ENCODE measurements around the gene RHAG. TPM values are rescaled to one million over a fixed set of nuclear protein-coding genes. Genes with fewer than 3 reads are reported as not detected.

Gene RHAG
- total RNA-seq, 1 donor from 2014 or later: not detected

- TF ChIP-seq, protein P1, sequence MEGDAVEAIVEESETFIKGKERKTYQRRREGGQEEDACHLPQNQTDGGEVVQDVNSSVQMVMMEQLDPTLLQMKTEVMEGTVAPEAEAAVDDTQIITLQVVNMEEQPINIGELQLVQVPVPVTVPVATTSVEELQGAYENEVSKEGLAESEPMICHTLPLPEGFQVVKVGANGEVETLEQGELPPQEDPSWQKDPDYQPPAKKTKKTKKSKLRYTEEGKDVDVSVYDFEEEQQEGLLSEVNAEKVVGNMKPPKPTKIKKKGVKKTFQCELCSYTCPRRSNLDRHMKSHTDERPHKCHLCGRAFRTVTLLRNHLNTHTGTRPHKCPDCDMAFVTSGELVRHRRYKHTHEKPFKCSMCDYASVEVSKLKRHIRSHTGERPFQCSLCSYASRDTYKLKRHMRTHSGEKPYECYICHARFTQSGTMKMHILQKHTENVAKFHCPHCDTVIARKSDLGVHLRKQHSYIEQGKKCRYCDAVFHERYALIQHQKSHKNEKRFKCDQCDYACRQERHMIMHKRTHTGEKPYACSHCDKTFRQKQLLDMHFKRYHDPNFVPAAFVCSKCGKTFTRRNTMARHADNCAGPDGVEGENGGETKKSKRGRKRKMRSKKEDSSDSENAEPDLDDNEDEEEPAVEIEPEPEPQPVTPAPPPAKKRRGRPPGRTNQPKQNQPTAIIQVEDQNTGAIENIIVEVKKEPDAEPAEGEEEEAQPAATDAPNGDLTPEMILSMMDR (IDR thresholded peaks at IDR 0.05; ENCODE audit: unreplicated experiment): no peak
- Mint-ChIP-seq H3K27me3 (no peaks in the 10 kb centered on the region), H3K4me1 (ENCODE audit: low read depth) (no peaks in the 10 kb centered on the region), H3K9me3 (ENCODE audit: low read depth) (no peaks in the 10 kb centered on the region), H3K27ac (no peak overlapping the region), H3K4me3 (ENCODE audit: low read depth) (no peak overlapping the region), H3K36me3 (ENCODE audit: insufficient read depth) (no peaks in the 10 kb centered on the region)
- no peak for DNase-seq (ENCODE audit: low spot score, unreplicated experiment)
Measured at GRCh38 chr6:49576618-49577017, 60.0 kb downstream of the RHAG start.

DNA sequence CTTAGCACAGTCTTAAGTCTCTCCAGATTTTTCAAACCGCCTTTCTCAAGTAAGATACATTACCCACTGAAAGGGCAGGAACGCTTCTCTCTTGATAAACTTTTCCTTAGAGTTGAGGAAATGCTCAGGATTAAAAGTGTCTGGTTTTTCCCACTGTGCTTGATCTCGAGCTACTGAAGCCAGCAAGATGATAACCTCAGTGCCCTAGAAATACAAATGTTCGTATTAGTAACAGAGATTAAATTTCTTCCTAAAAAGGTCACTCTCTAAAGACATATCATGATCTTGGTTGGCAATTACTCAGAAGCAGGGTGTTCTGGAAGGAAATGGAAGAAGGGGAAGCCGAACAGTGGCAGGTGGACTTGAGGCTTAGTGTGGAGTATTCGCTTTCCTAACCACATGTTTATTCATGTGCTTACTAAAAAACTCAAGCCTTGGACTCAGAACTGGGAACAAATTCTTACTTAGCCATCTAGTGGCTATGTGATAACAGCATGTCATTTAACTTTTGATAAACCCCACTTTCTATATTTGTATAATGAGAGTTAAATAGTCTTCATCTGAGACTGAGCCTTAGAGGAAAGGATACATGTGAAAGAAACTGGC is 66.1 kb downstream of the RHAG start:
- Mint-ChIP-seq H3K27me3 (no peaks in the 10 kb centered on the region), H3K4me1 (ENCODE audit: low read depth) (peaks cover 20% of the 10 kb centered on the region), H3K27ac (no peak overlapping the region), H3K36me3 (ENCODE audit: insufficient read depth) (no peaks in the 10 kb centered on the region), H3K9me3 (ENCODE audit: low read depth) (no peaks in the 10 kb centered on the region), H3K4me3 (ENCODE audit: low read depth) (no peak overlapping the region)
- TF ChIP-seq, protein P1 (IDR thresholded peaks at IDR 0.05; ENCODE audit: unreplicated experiment): no peak
- no peak for DNase-seq (ENCODE audit: low spot score, unreplicated experiment)

DNA sequence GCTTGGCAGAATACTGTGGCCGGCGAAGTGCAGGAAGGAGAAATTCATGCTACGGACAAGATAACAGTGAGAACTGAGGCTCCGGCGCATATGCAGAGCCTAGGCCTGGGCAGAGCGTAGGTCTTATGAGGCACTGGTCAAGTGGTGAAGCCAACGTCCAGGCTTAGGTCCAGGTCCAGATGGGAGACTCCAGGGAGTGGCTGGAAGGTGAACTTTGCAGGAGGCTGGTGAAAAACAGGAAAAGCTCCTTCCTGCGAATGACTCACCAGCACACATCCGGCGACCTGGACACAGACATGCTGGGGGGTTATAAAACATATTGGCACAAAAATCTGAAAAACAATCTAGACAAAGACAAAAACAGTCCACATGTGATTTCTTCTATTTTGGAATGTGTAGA is 70.8 kb downstream of the RHAG start:
- H3K27me3 Mint-ChIP-seq: no peaks in the 10 kb centered on the region

DNA sequence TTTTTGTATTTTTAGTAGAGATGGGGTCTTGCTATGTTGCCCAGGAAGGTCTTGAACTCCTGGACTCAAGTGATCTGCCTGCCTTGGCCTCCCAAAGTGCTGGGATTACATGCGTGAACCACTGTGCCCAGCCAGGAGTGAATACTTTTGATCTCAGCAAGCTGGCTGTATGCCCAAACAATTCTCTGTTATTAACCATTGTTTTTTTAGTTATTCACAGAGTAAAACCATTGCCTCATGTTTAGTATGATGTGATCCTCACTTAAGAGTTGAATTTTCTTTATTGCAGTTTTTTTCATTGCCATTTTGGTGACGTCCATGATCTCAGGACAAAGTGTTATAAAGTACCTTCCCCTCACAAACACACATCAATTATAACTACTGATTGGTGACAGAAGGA is 71.4 kb downstream of the RHAG start:
- no peak for DNase-seq (ENCODE audit: low spot score, unreplicated experiment)
- no peak overlapping the region for H3K27ac Mint-ChIP-seq
- peaks cover 14% of the 10 kb centered on the region for H3K4me1 Mint-ChIP-seq (ENCODE audit: low read depth)
- no peak overlapping the region for H3K4me3 Mint-ChIP-seq (ENCODE audit: low read depth)
- peaks cover 5% of the 10 kb centered on the region for H3K9me3 Mint-ChIP-seq (ENCODE audit: low read depth)
- H3K36me3 Mint-ChIP-seq (ENCODE audit: insufficient read depth): peaks cover 2% of the 10 kb centered on the region
- no peaks in the 10 kb centered on the region for H3K27me3 Mint-ChIP-seq
- TF ChIP-seq, protein P1 (IDR thresholded peaks at IDR 0.05; ENCODE audit: unreplicated experiment): no peak

More for the DNA sequence above, 70.8 kb downstream of the RHAG start:
- TF ChIP-seq, protein P1 (IDR thresholded peaks at IDR 0.05; ENCODE audit: unreplicated experiment): no peak
- no peak for DNase-seq (ENCODE audit: low spot score, unreplicated experiment)
- no peak overlapping the region for H3K4me3 Mint-ChIP-seq (ENCODE audit: low read depth)
- H3K27ac Mint-ChIP-seq: no peak overlapping the region
- H3K9me3 Mint-ChIP-seq (ENCODE audit: low read depth): peaks cover 5% of the 10 kb centered on the region
- H3K4me1 Mint-ChIP-seq (ENCODE audit: low read depth): peaks cover 20% of the 10 kb centered on the region
- peaks cover 2% of the 10 kb centered on the region for H3K36me3 Mint-ChIP-seq (ENCODE audit: insufficient read depth)

GRCh38 chr6:49564552-49564951 is 72.1 kb downstream of the RHAG start:
- Mint-ChIP-seq H3K27me3 (no peaks in the 10 kb centered on the region), H3K9me3 (ENCODE audit: low read depth) (peaks cover 5% of the 10 kb centered on the region)

More at GRCh38 chr6:49564552-49564951, 72.1 kb downstream of the RHAG start:
- DNase-seq (ENCODE audit: low spot score, unreplicated experiment): no peak
- Mint-ChIP-seq H3K36me3 (ENCODE audit: insufficient read depth) (peaks cover 2% of the 10 kb centered on the region), H3K4me1 (ENCODE audit: low read depth) (peaks cover 7% of the 10 kb centered on the region), H3K27ac (no peak overlapping the region), H3K4me3 (ENCODE audit: low read depth) (no peak overlapping the region)
- TF ChIP-seq, protein P1 (IDR thresholded peaks at IDR 0.05; ENCODE audit: unreplicated experiment): no peak

All from progenitor cell of endocrine pancreas (in vitro differentiated cells).